K562 (cell line): ENCODE data around the gene DPM1. TPM values are rescaled to one million over a fixed set of nuclear protein-coding genes. Genes with fewer than 3 reads are reported as not detected.
A peak's percentile ranks its signal among the peaks of the same experiment; 100 is the strongest.

Source experiments
- BACH1 ChIP-seq: fragments of 200-800 bp; sonication (Bioruptor generic); IDR thresholded peaks from 2 replicates; pipeline ENCODE4 v1.6.1; 2016; ENCODE audit warnings: missing genetic modification characterization, missing compliant biosample characterization
- ELK1 ChIP-seq: sonication (generic); formaldehyde crosslinking; IDR thresholded peaks from 2 replicates; pipeline ENCODE4 v1.8.1; 2022; ENCODE audit warnings: missing genetic modification reagents
- MAFG ChIP-seq: fragments of 450-650 bp; conservative IDR thresholded peaks from 2 replicates; pipeline ENCODE4 v1.6.1; 2016; ENCODE audit warnings: missing genetic modification characterization, missing compliant biosample characterization
- MAX ChIP-seq: sonication (generic); formaldehyde crosslinking; IDR thresholded peaks from 2 replicates; pipeline ENCODE4 v1.9.0; 2022; ENCODE audit warnings: mild to moderate bottlenecking, missing genetic modification reagents
- MGA ChIP-seq: fragments of 450-650 bp; IDR thresholded peaks from 2 replicates; pipeline ENCODE4 v1.6.1; 2016; ENCODE audit warnings: mild to moderate bottlenecking, moderate library complexity
- NFE2 ChIP-seq: IDR thresholded peaks from 2 replicates; pipeline ENCODE4 v1.6.1; 2014; ENCODE audit warnings: antibody characterized with exemption, low read depth
- NR2C1 ChIP-seq, 2 experiments: fragments of 450-650 bp; IDR thresholded peaks; 2 replicates each; pipeline ENCODE4 v1.6.1; 2017; ENCODE audit warnings: mild to moderate bottlenecking in 2 of 2, antibody characterized with exemption in 1 of 2, inconsistent platforms in 1 of 2, missing compliant biosample characterization in 1 of 2, missing genetic modification characterization in 1 of 2
- RBM34 ChIP-seq: fragments of 200-400 bp; formaldehyde crosslinking; IDR thresholded peaks from 2 replicates; pipeline ENCODE4 v1.6.1; 2018; ENCODE audit warnings: low read length, borderline replicate concordance; ENCODE audit not compliant: insufficient read depth
- TRIM25 ChIP-seq: fragments of 450-650 bp; IDR thresholded peaks from 2 replicates; pipeline ENCODE4 v1.7.0; 2016; ENCODE audit warnings: borderline replicate concordance
- ZC3H4 ChIP-seq: sonication (generic); formaldehyde crosslinking; IDR thresholded peaks from 2 replicates; pipeline ENCODE4 v1.9.0; 2021; ENCODE audit warnings: missing genetic modification reagents, borderline replicate concordance
- ZNF699 ChIP-seq: fragments of 250-450 bp; sonication (Bioruptor Pico); IDR thresholded peaks from 2 replicates; pipeline ENCODE4 v1.8.0; 2021; ENCODE audit warnings: mild to moderate bottlenecking, moderate library complexity; ENCODE audit not compliant: insufficient replicate concordance
- polyA plus RNA-seq, 8 experiments: library from polyadenylated mRNA; depleted of rRNA in 4 of 8; stranded (reverse) in 5 of 8; unstranded in 3 of 8; fragments of >200 nt; fragmentation: Nextera tagmentation in 2 of 8; fragmentation: Illumina TruSeq in 1 of 8; extraction: Ambion mirVana in 2 of 8; extraction: Trizol in 1 of 8; gene quantifications; 2 replicates each; pipeline versions ENCODE4 v1.2.1 to v1.2.3, GENCODE V29; 2011 to 2014; ENCODE audit warnings: inconsistent platforms in 1 of 8, missing spikeins in 1 of 8
- total RNA-seq, 7 experiments: library from RNA; depleted of rRNA in 6 of 7; stranded (reverse); fragments of >200 nt in 6 of 7; fragmentation: Illumina TruSeq in 2 of 7; extraction: Trizol in 2 of 7; gene quantifications; 2 replicates each; pipeline versions ENCODE4 v1.2.1 to v1.2.3, GENCODE V29; 2011 to 2021; ENCODE audit warnings: low replicate concordance in 1 of 7

Gene DPM1
- total and polyA plus RNA-seq, 9 of the 15 experiments (the other 6 are each of a cell fraction or from before 2014, with no cell fraction given): 75.2 to 190 (median 153) TPM

GRCh38 chr20:50929299-50930138 lies 28.8 kb downstream of the DPM1 start (continued):
- TF ChIP-seq TRIM25 (no peak; the same call in 1 of the 2 replicates), MGA (peak; percentile 31; the same call in 1 of the 2 replicates), MAFG (tag) (no peak), ELK1 (no peak), BACH1 (tag) (no peak), MAX (CRISPR knock-in tag) (peak; percentile 65), NR2C1 (IDR thresholded peaks at IDR 0.05) (no peak), NR2C1 (tag; IDR thresholded peaks at IDR 0.05) (no peak), ZNF699 (CRISPR knock-in tag) (no peak), NFE2 (peak; percentile 41), RBM34 (no peak), ZC3H4 (CRISPR knock-in tag) (no peak)
